Ovary (tissue), 3 donors: ENCODE measurements around the gene ATAD5.

Source experiments
- EP300 ChIP-seq: sonication (generic); formaldehyde crosslinking; IDR thresholded peaks from one replicate; pipeline ENCODE4 v1.6.1; 2017; ENCODE audit warnings: antibody characterized with exemption
- POLR2A ChIP-seq: fragments of 450-650 bp; IDR thresholded peaks from one replicate; pipeline ENCODE4 v1.6.1; 2017; ENCODE audit warnings: antibody characterized with exemption, mild to moderate bottlenecking, moderate library complexity
- TF ChIP-seq, protein P1 (sequence below), 3 donors: fragments of 450-650 bp in 2 of 3; fragments of 200-600 bp in 1 of 3; IDR thresholded peaks; one replicate each; pipeline versions ENCODE4 v1.5.1 to v1.8.0; 2016 to 2022; ENCODE audit warnings: antibody characterized with exemption in 3 of 3, mild to moderate bottlenecking in 1 of 3
- donor health status: DM: no; HTN: no; CAD: no.

DNA sequence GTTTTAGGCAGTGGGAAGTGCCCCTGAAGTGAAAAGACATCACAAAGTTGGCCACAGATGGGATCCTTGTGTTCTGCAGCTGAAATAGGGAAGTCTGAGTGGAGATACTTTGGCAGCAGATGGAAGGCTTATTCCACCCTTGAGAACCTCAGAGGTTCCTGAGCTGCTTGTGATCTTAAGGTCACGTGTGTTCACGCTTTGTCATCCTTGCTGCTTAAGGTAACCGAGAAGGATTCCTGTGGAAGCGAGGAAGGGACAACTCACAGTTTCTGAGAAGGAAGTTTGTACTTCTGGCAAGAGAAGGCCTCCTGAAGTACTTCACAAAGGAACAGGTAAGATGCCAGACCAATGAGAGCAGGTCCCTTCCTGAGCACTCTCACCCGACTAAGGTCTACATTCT lies 102.2 kb downstream of the ATAD5 start:
- TF ChIP-seq, protein P1, sequence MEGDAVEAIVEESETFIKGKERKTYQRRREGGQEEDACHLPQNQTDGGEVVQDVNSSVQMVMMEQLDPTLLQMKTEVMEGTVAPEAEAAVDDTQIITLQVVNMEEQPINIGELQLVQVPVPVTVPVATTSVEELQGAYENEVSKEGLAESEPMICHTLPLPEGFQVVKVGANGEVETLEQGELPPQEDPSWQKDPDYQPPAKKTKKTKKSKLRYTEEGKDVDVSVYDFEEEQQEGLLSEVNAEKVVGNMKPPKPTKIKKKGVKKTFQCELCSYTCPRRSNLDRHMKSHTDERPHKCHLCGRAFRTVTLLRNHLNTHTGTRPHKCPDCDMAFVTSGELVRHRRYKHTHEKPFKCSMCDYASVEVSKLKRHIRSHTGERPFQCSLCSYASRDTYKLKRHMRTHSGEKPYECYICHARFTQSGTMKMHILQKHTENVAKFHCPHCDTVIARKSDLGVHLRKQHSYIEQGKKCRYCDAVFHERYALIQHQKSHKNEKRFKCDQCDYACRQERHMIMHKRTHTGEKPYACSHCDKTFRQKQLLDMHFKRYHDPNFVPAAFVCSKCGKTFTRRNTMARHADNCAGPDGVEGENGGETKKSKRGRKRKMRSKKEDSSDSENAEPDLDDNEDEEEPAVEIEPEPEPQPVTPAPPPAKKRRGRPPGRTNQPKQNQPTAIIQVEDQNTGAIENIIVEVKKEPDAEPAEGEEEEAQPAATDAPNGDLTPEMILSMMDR (IDR thresholded peaks at IDR 0.05) = no peak
- no peak for TF ChIP-seq POLR2A
- TF ChIP-seq EP300 = no peak
